GM13976 (cell line): ENCODE measurements around the gene HECTD2.
"Not testable (repeated sequence)": the region's sequence is repeated elsewhere in the genome, so short reads cannot be mapped to it uniquely, and the experiment has no call there.

Experiments used
- DNase-seq: peaks from one replicate; pipeline ENCODE4 v3.0.0; 2012; ENCODE audit warnings: low spot score
- CTCF ChIP-seq: IDR thresholded peaks from 2 replicates; pipeline ENCODE4 v1.5.1; 2012; ENCODE audit warnings: borderline replicate concordance, mild to moderate bottlenecking; ENCODE audit not compliant: insufficient read depth; ENCODE audit errors: extremely low read depth, missing control alignments, control extremely low read depth
- in situ Hi-C: fragments of 300-500 bp; cut with MboI; formaldehyde crosslinking; loops from one replicate; pipeline ENCODE4 v1.12.0; 2022; ENCODE audit warnings: low sequenced_read_pairs, mixed read lengths, inconsistent platforms; ENCODE audit not compliant: unreplicated experiment

The HECTD2 gene

GRCh38 chr10:91444211-91445182, 34.4 kb downstream of the HECTD2 start:
- no peak for TF ChIP-seq CTCF
- in situ Hi-C loops = no loop called here
- DNase-seq = no peak

GRCh38 chr10:91452063-91452462, 41.9 kb downstream of the HECTD2 start:
- TF ChIP-seq CTCF = no peak
- no peak for DNase-seq
- in situ Hi-C loops = no loop called here

GRCh38 chr10:91453535-91453934, 43.4 kb downstream of the HECTD2 start:
- in situ Hi-C loops = no loop called here
- TF ChIP-seq CTCF = no peak
- no peak for DNase-seq

GRCh38 chr10:91455135-91455534, 45.0 kb downstream of the HECTD2 start:
- DNase-seq, in situ Hi-C loops: not testable (repeated sequence)

- TF ChIP-seq CTCF = no peak
- in situ Hi-C loops = no loop called here
- DNase-seq = no peak
Observed at GRCh38 chr10:91460681-91461080, 50.5 kb downstream of the HECTD2 start.

GRCh38 chr10:91462423-91462822, 52.3 kb downstream of the HECTD2 start:
- TF ChIP-seq CTCF = no peak
- in situ Hi-C loops = no loop called here
- no peak for DNase-seq

- in situ Hi-C loops = no loop called here
- TF ChIP-seq CTCF = no peak
- no peak for DNase-seq
Observed at GRCh38 chr10:91464500-91464899, 54.4 kb downstream of the HECTD2 start.
